ENCODE data around the gene TAF1.
A peak's percentile ranks its signal among the peaks of the same experiment; 100 is the strongest.

The TAF1 gene

DNA sequence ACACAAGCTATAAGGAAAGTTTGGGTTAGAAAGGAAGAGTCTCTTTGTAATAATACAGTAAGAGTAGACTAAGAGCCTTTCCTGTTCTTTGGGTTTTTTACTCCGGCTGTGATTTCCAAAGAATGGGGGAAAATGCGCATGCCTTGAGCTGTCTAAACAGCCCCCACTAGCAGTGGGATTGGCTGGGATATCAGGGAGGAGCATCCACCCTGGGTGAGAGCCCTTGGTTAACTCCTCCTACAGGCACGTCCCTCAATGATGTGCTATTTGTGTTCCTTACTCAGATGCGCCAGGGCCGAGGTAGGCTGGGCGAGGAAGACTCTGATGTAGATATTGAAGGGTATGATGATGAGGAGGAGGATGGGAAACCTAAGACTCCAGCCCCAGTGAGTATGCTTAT lies 92.7 kb downstream of the TAF1 start:
- Histone ChIP-seq H3K27ac (ENCODE audit: low read depth in 2 of 2, low read length in 2 of 2) (no peak overlapping the region), H3K4me1 (ENCODE audit: control insufficient read depth in 2 of 2, insufficient read depth in 2 of 2, low read length in 2 of 2) (no peaks in the 10 kb centered on the region), H3K9me3 (ENCODE audit: control insufficient read depth in 2 of 2, low read length in 2 of 2) (no peaks in the 10 kb centered on the region), H3K27me3 (ENCODE audit: control insufficient read depth in 2 of 2, insufficient read depth in 2 of 2, low read length in 2 of 2) (no peaks in the 10 kb centered on the region), H3K9ac (ENCODE audit: low read depth in 1 of 2, low read length in 2 of 2) (no peak overlapping the region), H3K4me3 (ENCODE audit: low read length in 2 of 2) (no peak overlapping the region), H3K36me3 (ENCODE audit: control insufficient read depth in 2 of 2, insufficient read depth in 2 of 2, low read length in 2 of 2) (peaks cover 30 to 56% of the 10 kb centered on the region in 2 donors)

GRCh38 chrX:71464968-71465367 lies 98.8 kb downstream of the TAF1 start:
- no peak overlapping the region for H3K4me3 ChIP-seq (ENCODE audit: low read length in 2 of 2)
- no peak overlapping the region for H3K27ac ChIP-seq (ENCODE audit: low read depth in 2 of 2, low read length in 2 of 2)
- H3K27me3 ChIP-seq (ENCODE audit: control insufficient read depth in 2 of 2, insufficient read depth in 2 of 2, low read length in 2 of 2) = no peaks in the 10 kb centered on the region
- peaks cover 11 to 31% of the 10 kb centered on the region in 2 donors for H3K36me3 ChIP-seq (ENCODE audit: control insufficient read depth in 2 of 2, insufficient read depth in 2 of 2, low read length in 2 of 2)
- no peak overlapping the region for H3K9ac ChIP-seq (ENCODE audit: low read depth in 1 of 2, low read length in 2 of 2)
- H3K4me1 ChIP-seq (ENCODE audit: control insufficient read depth in 2 of 2, insufficient read depth in 2 of 2, low read length in 2 of 2) = no peaks in the 10 kb centered on the region
- H3K9me3 ChIP-seq (ENCODE audit: control insufficient read depth in 2 of 2, low read length in 2 of 2) = no peaks in the 10 kb centered on the region

DNA sequence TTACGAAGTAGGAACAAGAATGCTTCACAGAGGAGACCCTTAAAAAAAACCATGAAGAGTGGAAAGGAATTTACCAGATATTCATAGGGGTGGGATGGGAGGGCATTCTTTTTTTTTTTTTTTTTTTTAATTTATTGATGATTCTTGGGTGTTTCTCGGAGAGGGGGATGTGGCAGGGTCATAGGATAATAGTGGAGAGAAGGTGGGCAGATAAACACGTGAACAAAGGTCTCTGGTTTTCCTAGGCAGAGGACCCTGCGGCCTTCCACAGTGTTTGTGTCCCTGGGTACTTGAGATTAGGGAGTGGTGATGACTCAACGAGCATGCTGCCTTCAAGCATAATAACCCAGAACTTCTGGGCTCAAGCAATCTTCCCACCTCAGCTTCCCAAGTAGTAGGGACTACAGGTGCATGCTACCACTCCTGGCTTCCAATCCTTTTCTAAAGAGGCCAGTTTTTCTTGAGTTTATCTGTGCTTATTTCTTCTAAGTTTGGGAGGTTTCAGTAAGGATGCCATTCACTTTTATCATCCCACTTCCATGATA lies 100.9 kb downstream of the TAF1 start:
- Histone ChIP-seq H3K4me1 (ENCODE audit: control insufficient read depth in 2 of 2, insufficient read depth in 2 of 2, low read length in 2 of 2) (no peaks in the 10 kb centered on the region), H3K9ac (ENCODE audit: low read depth in 1 of 2, low read length in 2 of 2) (no peak overlapping the region), H3K4me3 (ENCODE audit: low read length in 2 of 2) (no peak overlapping the region), H3K27ac (ENCODE audit: low read depth in 2 of 2, low read length in 2 of 2) (no peak overlapping the region), H3K9me3 (ENCODE audit: control insufficient read depth in 2 of 2, low read length in 2 of 2) (no peaks in the 10 kb centered on the region), H3K36me3 (ENCODE audit: control insufficient read depth in 2 of 2, insufficient read depth in 2 of 2, low read length in 2 of 2) (peaks cover 11 to 13% of the 10 kb centered on the region in 2 donors), H3K27me3 (ENCODE audit: control insufficient read depth in 2 of 2, insufficient read depth in 2 of 2, low read length in 2 of 2) (no peaks in the 10 kb centered on the region)

GRCh38 chrX:71475785-71476540 lies 109.8 kb downstream of the TAF1 start:
- no peaks in the 10 kb centered on the region for H3K27me3 ChIP-seq (ENCODE audit: control insufficient read depth in 2 of 2, insufficient read depth in 2 of 2, low read length in 2 of 2)
- no peaks in the 10 kb centered on the region for H3K4me1 ChIP-seq (ENCODE audit: control insufficient read depth in 2 of 2, insufficient read depth in 2 of 2, low read length in 2 of 2)
- H3K27ac ChIP-seq (ENCODE audit: low read depth in 2 of 2, low read length in 2 of 2) = no peak overlapping the region
- H3K36me3 ChIP-seq (ENCODE audit: control insufficient read depth in 2 of 2, insufficient read depth in 2 of 2, low read length in 2 of 2) = no peaks in the 10 kb centered on the region
- no peak overlapping the region for H3K9ac ChIP-seq (ENCODE audit: low read depth in 1 of 2, low read length in 2 of 2)
- H3K4me3 ChIP-seq (ENCODE audit: low read length in 2 of 2) = no peak overlapping the region
- no peaks in the 10 kb centered on the region for H3K9me3 ChIP-seq (ENCODE audit: control insufficient read depth in 2 of 2, low read length in 2 of 2)

- no peak overlapping the region for H3K27ac ChIP-seq (ENCODE audit: low read depth in 2 of 2, low read length in 2 of 2)
- H3K4me3 ChIP-seq (ENCODE audit: low read length in 2 of 2) = no peak overlapping the region
- H3K9ac ChIP-seq (ENCODE audit: low read depth in 1 of 2, low read length in 2 of 2) = no peak overlapping the region
- H3K27me3 ChIP-seq (ENCODE audit: control insufficient read depth in 2 of 2, insufficient read depth in 2 of 2, low read length in 2 of 2) = no peaks in the 10 kb centered on the region
- H3K36me3 ChIP-seq (ENCODE audit: control insufficient read depth in 2 of 2, insufficient read depth in 2 of 2, low read length in 2 of 2) = no peaks in the 10 kb centered on the region
- no peaks in the 10 kb centered on the region for H3K4me1 ChIP-seq (ENCODE audit: control insufficient read depth in 2 of 2, insufficient read depth in 2 of 2, low read length in 2 of 2)
- H3K9me3 ChIP-seq (ENCODE audit: control insufficient read depth in 2 of 2, low read length in 2 of 2) = no peaks in the 10 kb centered on the region
Observed at GRCh38 chrX:71482228-71482958, 116.2 kb downstream of the TAF1 start.

DNA sequence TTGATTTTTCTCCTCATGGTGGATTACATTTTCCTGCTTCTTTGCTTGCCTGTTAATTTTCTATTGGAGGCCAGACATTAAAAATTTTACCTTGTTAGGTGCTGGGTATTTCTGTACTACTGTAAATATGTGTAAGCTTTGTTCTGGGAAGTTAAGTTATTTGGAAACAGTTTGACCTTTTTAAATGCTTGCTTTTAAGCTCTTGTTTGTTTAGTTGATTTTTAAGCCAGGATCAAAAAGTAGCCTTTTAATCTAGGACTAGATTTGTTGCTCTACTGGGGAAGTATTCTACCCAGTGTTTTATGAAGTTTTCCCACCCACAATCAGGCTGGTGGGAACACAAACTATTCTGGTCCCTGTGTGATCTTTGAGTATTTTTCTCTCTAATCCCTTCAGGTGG lies 121.7 kb downstream of the TAF1 start:
- no peaks in the 10 kb centered on the region for H3K27me3 ChIP-seq (ENCODE audit: control insufficient read depth in 2 of 2, insufficient read depth in 2 of 2, low read length in 2 of 2)
- H3K9me3 ChIP-seq (ENCODE audit: control insufficient read depth in 2 of 2, low read length in 2 of 2) = no peaks in the 10 kb centered on the region
- no peak overlapping the region for H3K27ac ChIP-seq (ENCODE audit: low read depth in 2 of 2, low read length in 2 of 2)
- no peak overlapping the region for H3K4me3 ChIP-seq (ENCODE audit: low read length in 2 of 2)
- no peak overlapping the region for H3K9ac ChIP-seq (ENCODE audit: low read depth in 1 of 2, low read length in 2 of 2)
- H3K36me3 ChIP-seq (ENCODE audit: control insufficient read depth in 2 of 2, insufficient read depth in 2 of 2, low read length in 2 of 2) = no peaks in the 10 kb centered on the region
- H3K4me1 ChIP-seq (ENCODE audit: control insufficient read depth in 2 of 2, insufficient read depth in 2 of 2, low read length in 2 of 2) = peaks cover 0 to 3% of the 10 kb centered on the region in 2 donors

DNA sequence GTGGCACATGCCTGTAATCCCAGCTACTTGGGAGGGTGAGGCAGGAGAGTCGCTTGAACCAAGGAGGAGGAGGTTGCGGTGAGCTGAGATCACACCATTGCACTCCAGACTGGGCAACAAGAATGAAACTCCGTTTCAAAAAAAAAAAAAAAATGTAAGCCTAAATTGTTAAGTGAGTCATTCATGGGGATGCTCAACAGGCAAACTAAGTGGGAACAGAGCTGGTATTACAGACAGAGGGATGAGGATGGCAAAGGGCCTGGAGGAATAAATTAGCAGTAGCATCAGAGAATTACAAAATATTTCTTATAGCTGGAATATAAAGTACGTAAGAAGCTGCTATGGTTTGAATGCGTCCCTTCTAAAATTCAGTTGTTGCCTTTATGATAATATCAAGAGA lies 123.4 kb downstream of the TAF1 start:
- no peaks in the 10 kb centered on the region for H3K36me3 ChIP-seq (ENCODE audit: control insufficient read depth in 2 of 2, insufficient read depth in 2 of 2, low read length in 2 of 2)
- no peak overlapping the region for H3K4me3 ChIP-seq (ENCODE audit: low read length in 2 of 2)
- H3K27me3 ChIP-seq (ENCODE audit: control insufficient read depth in 2 of 2, insufficient read depth in 2 of 2, low read length in 2 of 2) = no peaks in the 10 kb centered on the region
- H3K4me1 ChIP-seq (ENCODE audit: control insufficient read depth in 2 of 2, insufficient read depth in 2 of 2, low read length in 2 of 2) = peaks cover 0 to 3% of the 10 kb centered on the region in 2 donors
- no peaks in the 10 kb centered on the region for H3K9me3 ChIP-seq (ENCODE audit: control insufficient read depth in 2 of 2, low read length in 2 of 2)
- no peak overlapping the region for H3K9ac ChIP-seq (ENCODE audit: low read depth in 1 of 2, low read length in 2 of 2)
- H3K27ac ChIP-seq (ENCODE audit: low read depth in 2 of 2, low read length in 2 of 2) = no peak overlapping the region

DNA sequence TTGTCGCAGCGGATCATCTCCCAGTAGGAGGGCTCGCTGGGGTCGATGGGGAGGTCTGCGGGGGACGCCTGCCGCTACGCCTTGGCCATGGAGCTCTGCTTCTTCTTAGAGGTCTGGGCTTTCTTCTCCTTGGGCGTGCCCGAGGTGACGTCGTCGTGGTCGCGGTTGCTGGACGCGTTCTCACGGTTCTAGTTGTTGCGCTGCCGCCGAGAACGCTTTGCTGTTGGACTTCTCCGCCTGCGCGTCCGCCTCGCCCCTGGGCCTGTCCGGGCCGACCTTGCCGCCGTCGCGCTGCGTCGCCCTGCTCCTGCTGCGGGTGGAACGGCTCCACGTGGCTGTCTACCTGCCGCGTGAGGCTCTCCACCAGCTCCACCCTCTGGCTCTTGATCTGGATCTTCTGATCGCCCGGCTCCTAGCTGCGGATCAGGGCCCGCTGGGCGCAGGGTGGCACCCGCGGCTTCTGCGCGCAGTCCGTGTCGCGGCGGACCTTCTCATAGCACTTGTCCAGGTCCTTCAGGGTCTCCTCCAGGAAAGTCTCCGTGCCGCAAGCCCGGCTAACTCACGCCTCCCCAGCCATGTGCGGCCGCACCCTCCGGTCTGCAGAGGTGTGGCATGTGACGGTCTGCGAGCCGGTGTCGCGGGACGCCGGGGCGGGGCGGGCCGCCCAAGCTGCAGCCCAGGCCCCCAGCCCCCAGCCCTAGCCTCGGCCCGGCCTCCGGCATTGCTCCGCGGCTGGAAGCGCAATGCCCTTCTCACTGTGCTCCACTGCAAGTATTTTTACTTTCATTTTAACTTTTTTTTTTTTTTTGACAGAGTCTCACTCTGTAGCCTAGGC lies 126.3 kb downstream of the TAF1 start:
- H3K9ac ChIP-seq (ENCODE audit: low read depth in 1 of 2, low read length in 2 of 2) = peak overlapping the region in 1 of 2 donors; percentile 13
- H3K27me3 ChIP-seq (ENCODE audit: control insufficient read depth in 2 of 2, insufficient read depth in 2 of 2, low read length in 2 of 2) = no peaks in the 10 kb centered on the region
- no peaks in the 10 kb centered on the region for H3K9me3 ChIP-seq (ENCODE audit: control insufficient read depth in 2 of 2, low read length in 2 of 2)
- no peaks in the 10 kb centered on the region for H3K36me3 ChIP-seq (ENCODE audit: control insufficient read depth in 2 of 2, insufficient read depth in 2 of 2, low read length in 2 of 2)
- H3K4me3 ChIP-seq (ENCODE audit: low read length in 2 of 2) = peak overlapping the region; percentile 50 to 66
- H3K27ac ChIP-seq (ENCODE audit: low read depth in 2 of 2, low read length in 2 of 2) = peak overlapping the region in 1 of 2 donors; percentile 9
- H3K4me1 ChIP-seq (ENCODE audit: control insufficient read depth in 2 of 2, insufficient read depth in 2 of 2, low read length in 2 of 2) = peaks cover 0 to 3% of the 10 kb centered on the region in 2 donors

DNA sequence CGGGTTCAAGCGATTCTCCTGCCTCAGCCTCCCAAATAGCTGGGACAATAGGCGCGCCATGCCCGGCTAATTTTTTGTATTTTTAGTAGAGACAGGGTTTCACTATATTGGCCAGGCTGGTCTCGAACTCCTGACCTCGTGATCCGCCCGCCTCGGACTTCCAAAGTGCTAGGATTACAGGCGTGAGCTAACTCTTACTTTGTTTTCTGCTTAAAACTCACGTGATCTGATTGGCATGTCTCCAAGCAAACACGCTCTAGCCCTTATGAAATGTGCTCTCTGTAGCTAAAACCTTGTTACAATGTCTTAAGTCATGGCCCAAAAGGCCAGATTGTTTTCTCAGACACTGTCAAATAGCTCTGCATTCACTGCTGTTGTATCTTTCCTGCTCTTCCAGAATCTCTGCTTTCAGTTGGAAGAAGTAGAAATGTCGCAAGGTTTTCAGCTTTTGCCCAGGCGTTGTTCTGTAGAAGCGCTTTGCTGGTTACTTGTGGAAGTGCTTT lies 127.0 kb downstream of the TAF1 start:
- H3K36me3 ChIP-seq (ENCODE audit: control insufficient read depth in 2 of 2, insufficient read depth in 2 of 2, low read length in 2 of 2) = no peaks in the 10 kb centered on the region
- H3K4me1 ChIP-seq (ENCODE audit: control insufficient read depth in 2 of 2, insufficient read depth in 2 of 2, low read length in 2 of 2) = peaks cover 0 to 3% of the 10 kb centered on the region in 2 donors
- no peak overlapping the region for H3K9ac ChIP-seq (ENCODE audit: low read depth in 1 of 2, low read length in 2 of 2)
- no peak overlapping the region for H3K27ac ChIP-seq (ENCODE audit: low read depth in 2 of 2, low read length in 2 of 2)
- H3K4me3 ChIP-seq (ENCODE audit: low read length in 2 of 2) = peak overlapping the region in 1 of 2 donors; percentile 66
- no peaks in the 10 kb centered on the region for H3K9me3 ChIP-seq (ENCODE audit: control insufficient read depth in 2 of 2, low read length in 2 of 2)
- no peaks in the 10 kb centered on the region for H3K27me3 ChIP-seq (ENCODE audit: control insufficient read depth in 2 of 2, insufficient read depth in 2 of 2, low read length in 2 of 2)
